Fibroblast of skin of right biceps (primary cell): ENCODE measurements around the gene ST3GAL5.
A peak's percentile ranks its signal among the peaks of the same experiment; 100 is the strongest.
"Not testable (repeated sequence)": the region's sequence is repeated elsewhere in the genome, so short reads cannot be mapped to it uniquely, and the experiment has no call there.

Experiments
- DNase-seq: peaks from one replicate; pipeline ENCODE4 v3.0.0-alpha.2; 2013

Gene ST3GAL5

GRCh38 chr2:85893428-85894258 lies 4.9 kb upstream of the ST3GAL5 start:
- DNase-seq: peak; percentile 97

- DNase-seq: peak; percentile 21
These were observed 3.6 kb upstream of the ST3GAL5 start for GRCh38 chr2:85892216-85892944.

GRCh38 chr2:85890522-85891176 lies 1.9 kb upstream of the ST3GAL5 start:
- no peak for DNase-seq

- DNase-seq: no peak
These were observed 964 bp upstream of the ST3GAL5 start for GRCh38 chr2:85889627-85890281.

DNA sequence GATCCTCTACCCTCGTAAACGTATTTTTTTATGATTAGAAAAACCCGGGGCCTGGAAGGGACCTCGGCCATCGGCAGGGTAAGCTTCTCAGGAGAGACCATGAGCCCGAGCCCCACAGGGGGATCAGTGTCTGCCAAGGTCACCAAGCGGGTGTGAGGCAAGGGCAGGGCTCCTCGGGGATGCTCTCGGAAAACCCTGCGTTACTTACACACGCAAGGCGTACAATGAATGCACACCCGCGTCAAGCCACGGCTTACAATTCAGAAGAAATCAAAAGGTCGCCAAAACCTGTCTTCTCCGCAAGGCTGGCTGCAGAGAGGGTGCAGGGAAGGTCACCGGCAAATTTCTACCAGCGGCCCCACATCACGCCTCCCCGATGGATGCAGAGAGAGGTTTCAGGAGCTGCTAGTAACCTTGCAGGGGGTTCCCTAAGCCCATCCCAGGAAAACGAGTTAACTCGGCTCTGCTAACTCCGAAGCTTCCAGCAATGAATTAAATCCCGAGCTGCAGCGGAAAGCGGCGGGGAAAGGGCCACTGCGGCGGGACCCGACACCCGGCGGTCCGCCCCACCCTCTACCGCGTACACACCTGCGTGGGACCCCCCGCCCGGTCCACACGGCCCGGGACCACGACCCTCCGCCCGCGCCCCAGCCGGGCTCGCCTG lies 638 bp downstream of the ST3GAL5 start:
- DNase-seq: no peak

- peak; percentile 50 for DNase-seq
These were observed 1.2 kb downstream of the ST3GAL5 start for GRCh38 chr2:85887566-85888019.

- peak; percentile 97 for DNase-seq
These were observed 2.2 kb downstream of the ST3GAL5 start for GRCh38 chr2:85886590-85886989.

DNA sequence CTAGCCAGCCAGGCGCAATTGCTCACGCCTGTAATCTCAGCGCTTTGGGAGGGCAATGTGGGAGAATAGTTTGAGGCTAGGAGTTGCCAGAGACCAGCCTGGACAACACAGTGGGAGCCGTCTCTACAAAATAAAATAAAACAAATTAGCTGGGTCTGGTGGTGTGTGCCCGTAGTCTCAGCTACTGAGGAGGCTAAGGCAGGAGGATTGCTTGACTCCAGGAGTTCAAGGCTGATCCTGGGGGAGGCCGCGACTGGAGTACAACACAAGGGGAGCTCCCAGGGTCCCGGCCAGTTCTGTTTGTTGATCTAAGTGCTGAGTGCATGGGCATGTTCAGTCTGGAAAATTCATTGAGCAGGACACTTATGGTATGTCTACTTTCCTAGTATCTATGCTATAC lies 2.6 kb downstream of the ST3GAL5 start:
- peak; percentile 19 for DNase-seq

DNA sequence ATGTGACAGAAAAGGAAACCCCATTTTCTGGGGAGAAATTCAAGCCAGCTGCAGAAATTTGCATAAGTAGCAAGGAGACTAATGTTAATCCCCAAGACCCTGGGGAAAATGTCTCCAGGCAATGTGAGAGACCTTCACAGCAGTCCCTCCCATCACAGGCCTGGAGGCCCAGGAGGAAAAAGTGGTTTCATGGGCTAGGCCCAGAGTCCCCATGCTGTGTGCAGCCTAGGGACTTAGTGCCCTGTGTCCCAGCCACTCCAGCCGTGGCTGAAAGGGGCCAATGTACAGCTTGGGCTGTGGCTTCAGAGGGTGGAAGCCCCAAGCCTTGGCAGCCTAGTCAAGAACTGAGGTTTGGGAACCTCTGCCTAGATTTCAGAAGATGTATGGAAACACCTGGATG lies 7.0 kb downstream of the ST3GAL5 start:
- not testable (repeated sequence) for DNase-seq

- DNase-seq: not testable (repeated sequence)
These were observed 8.0 kb downstream of the ST3GAL5 start for GRCh38 chr2:85880716-85881328.

DNA sequence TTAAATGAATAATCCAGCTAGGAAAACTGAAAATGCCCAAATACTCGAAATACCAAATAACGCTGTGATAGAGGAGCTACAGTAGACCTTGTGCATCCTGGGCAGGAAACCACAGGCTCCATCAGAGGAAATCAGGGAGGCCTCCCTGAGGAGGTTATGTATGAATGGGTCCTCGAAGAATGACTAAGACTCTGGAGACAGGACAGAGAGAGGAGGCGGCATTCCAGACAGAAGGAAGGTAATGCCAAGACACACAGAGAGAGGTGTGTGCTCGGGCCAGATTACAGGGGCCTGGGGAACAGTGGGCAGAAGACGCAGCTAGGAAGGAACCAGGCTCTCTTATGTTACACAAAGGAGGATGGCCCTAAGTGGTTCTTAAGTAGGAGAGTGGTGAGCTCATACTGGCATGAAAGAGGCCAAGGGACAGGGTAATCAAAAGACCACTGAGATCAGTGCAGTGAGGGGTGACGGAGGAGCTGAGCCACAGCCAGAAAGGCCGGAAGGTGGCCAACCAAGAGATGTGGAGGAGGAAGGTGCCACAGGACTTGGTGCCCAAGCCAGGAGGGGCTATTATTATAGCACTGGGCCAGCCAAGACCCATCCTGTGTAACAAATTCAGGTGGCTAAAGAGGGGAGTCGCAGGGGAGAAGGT lies 9.9 kb downstream of the ST3GAL5 start:
- peak; percentile 61 for DNase-seq

DNA sequence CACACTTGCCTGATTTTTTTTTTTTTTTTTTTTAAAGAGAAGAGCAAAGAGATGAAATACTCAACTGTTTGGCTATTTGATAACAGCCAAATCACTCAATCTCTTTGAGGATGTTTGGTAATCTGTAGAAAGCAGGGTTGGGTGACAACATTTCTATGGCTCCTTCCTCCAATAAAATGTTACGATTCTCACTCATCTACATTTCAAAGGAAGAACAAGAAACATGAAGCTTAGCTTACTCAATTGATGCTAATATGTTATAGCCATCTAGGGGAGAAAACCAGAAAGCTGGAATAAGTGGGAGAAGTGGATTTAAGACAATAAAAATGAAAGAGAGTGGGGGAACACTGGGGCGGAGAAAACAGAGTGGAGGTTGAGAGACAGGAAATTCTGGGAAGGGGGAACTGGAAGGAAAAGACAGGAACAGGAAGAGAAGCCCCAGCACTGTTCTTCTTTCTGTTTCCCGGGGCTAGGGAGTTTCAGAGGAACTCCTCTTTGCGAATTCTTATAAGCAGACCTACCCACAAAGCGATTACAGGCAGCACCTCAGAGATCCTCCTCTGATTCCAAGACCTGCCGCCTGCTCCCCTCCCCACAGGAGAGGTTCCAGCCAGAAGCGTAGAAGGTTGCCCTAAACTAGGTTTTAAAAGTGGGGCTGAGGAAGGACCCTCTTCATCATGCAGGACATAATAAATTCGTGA lies 13.3 kb downstream of the ST3GAL5 start:
- DNase-seq: no peak

- DNase-seq: peak; percentile 24
These were observed 15.1 kb downstream of the ST3GAL5 start for GRCh38 chr2:85873679-85874078.

- no peak for DNase-seq
These were observed 16.1 kb downstream of the ST3GAL5 start for GRCh38 chr2:85872536-85873161.

GRCh38 chr2:85871494-85872164 lies 17.2 kb downstream of the ST3GAL5 start:
- no peak for DNase-seq

DNA sequence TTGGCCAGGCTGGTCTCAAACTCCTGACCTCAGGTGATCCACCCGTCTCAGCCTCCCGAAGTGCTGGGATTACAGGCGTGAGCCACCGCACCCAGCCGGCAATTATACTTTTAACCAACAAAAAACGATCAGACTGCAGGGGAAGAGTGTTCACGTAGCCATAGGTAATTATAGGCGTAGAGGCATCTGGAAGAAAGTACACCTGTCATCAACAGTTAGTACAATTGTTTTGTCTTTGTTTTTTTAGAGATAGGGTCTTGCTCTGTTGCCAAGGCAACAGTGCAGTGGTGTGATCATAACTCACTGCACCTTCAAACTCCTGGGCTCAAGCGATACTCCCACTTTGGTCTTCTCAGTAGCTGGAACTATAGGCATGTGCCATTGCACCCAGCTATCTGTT lies 20.0 kb downstream of the ST3GAL5 start:
- DNase-seq: no peak

DNA sequence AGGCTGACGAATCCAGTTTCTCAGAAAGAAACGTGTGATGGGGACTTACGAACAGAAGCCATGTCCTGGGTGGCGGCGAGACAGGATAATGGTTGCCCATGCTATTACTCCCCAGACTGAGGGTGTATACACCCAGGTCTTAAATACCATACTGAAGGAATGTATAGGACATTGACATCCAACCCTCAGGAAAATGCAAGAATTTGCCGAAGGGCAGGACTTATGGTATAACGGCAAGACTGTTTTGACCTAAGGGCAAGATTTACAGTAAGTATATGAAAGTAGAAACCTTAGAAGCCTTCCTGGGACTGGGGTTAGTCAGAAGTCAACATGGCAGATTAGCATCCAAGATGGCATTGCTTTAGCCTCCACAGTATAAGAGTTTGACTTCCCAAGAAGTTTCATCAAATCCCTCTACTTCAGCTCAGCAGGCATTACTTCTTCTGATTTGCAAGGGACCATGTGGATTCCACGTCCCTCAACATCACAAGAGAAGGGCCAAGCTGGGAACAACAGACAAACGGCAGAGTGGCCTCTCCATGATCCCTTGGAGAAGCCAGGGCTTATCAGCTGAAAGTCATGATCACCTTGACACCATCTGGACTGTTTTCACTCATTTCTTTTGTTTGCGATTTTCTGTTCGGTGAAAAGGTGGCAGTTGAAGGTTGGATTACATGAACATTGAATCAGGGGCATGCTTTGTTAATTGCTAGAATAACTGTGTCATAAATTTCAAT lies 21.1 kb downstream of the ST3GAL5 start:
- no peak for DNase-seq

GRCh38 chr2:85867121-85867520 lies 21.7 kb downstream of the ST3GAL5 start:
- DNase-seq: no peak

GRCh38 chr2:85866165-85866659 lies 22.6 kb downstream of the ST3GAL5 start:
- DNase-seq: no peak
